ENCODE results near the gene STOX2. TPM values are rescaled to one million over a fixed set of nuclear protein-coding genes. Genes with fewer than 3 reads are reported as not detected.

The STOX2 gene
- total RNA-seq, 3 donors from 2014 or later, result 2.7 to 10.9 (median 4.3) TPM

DNA sequence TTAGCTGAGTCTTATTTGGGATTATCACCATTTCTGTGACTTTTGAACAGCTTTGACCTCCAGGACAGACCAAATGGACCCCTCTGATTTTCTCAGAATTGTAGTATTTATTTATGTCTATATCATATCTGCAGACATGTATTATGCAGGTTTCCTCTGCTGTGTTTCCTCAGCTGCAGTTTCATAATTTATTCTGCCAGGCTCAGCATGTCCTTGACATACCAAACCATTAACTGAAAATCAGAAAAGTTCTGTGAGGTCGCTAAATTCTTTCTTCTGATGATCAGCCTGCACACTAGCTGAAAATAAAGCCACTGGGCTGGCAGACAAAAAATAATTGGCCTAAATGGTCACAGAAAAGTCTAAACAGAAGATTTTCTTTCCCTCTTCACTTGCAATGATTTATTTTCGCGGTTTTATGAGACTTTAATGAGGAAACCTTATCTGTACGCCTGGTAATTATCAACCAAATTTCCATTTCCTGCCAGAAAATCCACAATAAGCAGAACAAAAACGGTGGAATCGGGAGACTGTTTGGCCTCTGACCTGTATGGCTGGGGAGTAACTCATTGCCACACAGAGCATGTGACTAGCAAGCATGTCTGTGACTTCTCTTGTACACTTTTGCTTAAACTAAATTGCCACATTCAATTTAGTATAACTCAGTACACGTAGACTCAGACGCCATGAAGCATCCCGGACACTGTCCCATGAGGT, 161.6 kb downstream of the STOX2 start:
- intact Hi-C loops (cut with DNase I, micrococcal nuclease), result no loop called here

DNA sequence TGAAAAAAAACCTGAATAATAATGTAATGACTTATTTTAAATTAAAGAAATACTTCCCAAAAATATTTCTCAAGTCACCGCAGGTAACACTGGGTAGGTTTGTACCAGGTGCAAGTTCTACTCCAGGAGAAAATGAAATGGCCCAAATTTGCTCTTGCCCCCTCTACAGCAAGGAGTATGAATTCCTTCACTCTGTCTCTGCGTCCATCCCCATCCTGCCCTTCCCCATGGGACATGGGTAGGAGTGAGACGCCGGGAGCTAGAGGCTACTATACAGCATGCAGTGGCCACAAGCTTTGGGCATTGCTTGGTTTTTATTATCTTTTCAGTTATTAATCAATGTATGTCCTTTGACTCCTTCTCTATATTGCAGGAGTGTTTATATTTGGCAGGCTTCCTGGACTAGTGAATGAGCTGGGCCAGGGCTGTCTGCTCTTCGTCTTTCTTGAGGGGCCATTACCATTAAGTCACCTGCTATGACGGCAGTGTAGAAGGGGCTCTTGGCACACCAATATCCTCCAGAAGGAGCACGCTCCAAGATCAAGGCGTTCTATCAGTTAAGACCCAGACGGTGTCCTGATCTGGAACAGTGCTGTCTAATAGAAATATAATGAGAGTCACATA, 162.9 kb downstream of the STOX2 start:
- TF ChIP-seq CTCF (IDR thresholded peaks at IDR 0.05), result no peak
- Histone ChIP-seq H3K9me3 (peaks cover 6% of the 10 kb centered on the region), H3K36me3 (ENCODE audit: low read depth) (no peaks in the 10 kb centered on the region), H3K4me3 (no peak overlapping the region), H3K4me1 (ENCODE audit: low read depth) (peaks cover 6% of the 10 kb centered on the region)
- no peak for DNase-seq
- intact Hi-C loops (cut with DNase I, micrococcal nuclease), result no loop called here
- no peak for ATAC-seq

More for the DNA sequence above, 161.6 kb downstream of the STOX2 start:
- Histone ChIP-seq H3K4me3 (no peak overlapping the region), H3K36me3 (ENCODE audit: low read depth) (no peaks in the 10 kb centered on the region), H3K9me3 (peaks cover 2% of the 10 kb centered on the region), H3K4me1 (ENCODE audit: low read depth) (peaks cover 6% of the 10 kb centered on the region)
- DNase-seq (peak in 1 of 3 donors; percentile 18), ATAC-seq (peak; percentile 72)
- no peak for TF ChIP-seq CTCF (IDR thresholded peaks at IDR 0.05)

Other genes with a start within 250 kb of the STOX2 start
- 10 to 100 TPM; 14.7 to 18.6 (median 15.0) TPM for gene RWDD4, start 246.1 kb upstream of the STOX2 start, total RNA-seq
- 10 to 100 TPM; 27.7 to 35.8 (median 34.3) TPM for gene TRAPPC11, start 246.0 kb upstream of the STOX2 start, total RNA-seq

Measured in mucosa of descending colon (tissue), 3 donors.